A673 (cell line): ENCODE measurements around the gene MINDY4. TPM values are rescaled to one million over a fixed set of nuclear protein-coding genes. Genes with fewer than 3 reads are reported as not detected.

ENCODE experiments used
- BruUV-seq: library from RNA; stranded (reverse); fragments of 400-500 nt; replicated peaks from 2 replicates; lab custom pipeline; 2021; lab: Mats Ljungman, UMichigan
- CTCF ChIA-PET: fragments of 300-600 bp; sonication (Branson Sonifier 250); formaldehyde crosslinking; loops from one replicate; lab custom pipeline; 2022; ENCODE audit warnings: antibody characterized with exemption; lab: Charles Lee
- POLR2A ChIA-PET: fragments of 300-600 bp; sonication (Branson Sonifier 250); formaldehyde crosslinking; loops from one replicate; lab custom pipeline; 2022; ENCODE audit warnings: antibody characterized with exemption; ENCODE audit not compliant: low non-redundant PET; lab: Charles Lee
- DNase-seq: peaks from one replicate; pipeline ENCODE4 v3.0.0-alpha.2; 2015; ENCODE audit warnings: low spot score
- H3K27ac ChIP-seq: fragments of 200-600 bp; sonication (generic); 2 replicates; pipeline ENCODE4 v1.5.1; 2016; ENCODE audit warnings: mixed run types, low read depth, mild to moderate bottlenecking, mixed read lengths, antibody characterized with exemption, low read length; ENCODE audit not compliant: poor library complexity, severe bottlenecking
- H3K27me3 ChIP-seq: fragments of 200-600 bp; sonication (generic); replicated peaks from 2 replicates; pipeline ENCODE4 v1.6.1; 2017; ENCODE audit warnings: mixed run types, low read depth, mild to moderate bottlenecking, mixed read lengths, antibody characterized with exemption, low read length; ENCODE audit not compliant: insufficient read depth, poor library complexity
- H3K36me3 ChIP-seq: fragments of 200-600 bp; sonication (generic); 2 replicates; pipeline ENCODE4 v1.6.1; 2016; ENCODE audit warnings: mixed run types, mild to moderate bottlenecking, mixed read lengths, antibody characterized with exemption, low read length; ENCODE audit not compliant: insufficient read depth, poor library complexity, severe bottlenecking
- H3K4me1 ChIP-seq: fragments of 200-600 bp; sonication (generic); 2 replicates; pipeline ENCODE4 v1.6.1; 2017; ENCODE audit warnings: mixed run types, mild to moderate bottlenecking, mixed read lengths, antibody characterized with exemption, low read length; ENCODE audit not compliant: insufficient read depth, poor library complexity, severe bottlenecking
- H3K4me3 ChIP-seq: fragments of 200-600 bp; sonication (generic); 2 replicates; pipeline ENCODE4 v1.5.1; 2016; ENCODE audit warnings: low read depth, mixed run types, mild to moderate bottlenecking, mixed read lengths, low read length; ENCODE audit not compliant: poor library complexity, severe bottlenecking
- H3K9me3 ChIP-seq: fragments of 200-600 bp; sonication (generic); 2 replicates; pipeline ENCODE4 v1.6.1; 2016; ENCODE audit warnings: mixed run types, low read depth, mild to moderate bottlenecking, mixed read lengths, antibody characterized with exemption, low read length; ENCODE audit not compliant: poor library complexity, severe bottlenecking
- CTCF ChIP-seq: fragments of 300-800, 200-600 bp; sonication (generic); conservative IDR thresholded peaks from 2 replicates; pipeline ENCODE4 v1.5.1; 2017; ENCODE audit warnings: low read depth, mild to moderate bottlenecking, antibody characterized with exemption, low read length, moderate library complexity, mixed read lengths
- EZH2 ChIP-seq: fragments of 200-600 bp; sonication (generic); IDR thresholded peaks from 2 replicates; pipeline ENCODE4 v1.6.1; 2017; ENCODE audit warnings: borderline replicate concordance, low read depth, mild to moderate bottlenecking, mixed read lengths, antibody characterized with exemption, low read length; ENCODE audit not compliant: poor library complexity, severe bottlenecking
- intact Hi-C: fragments of 100-400 bp; cut with micrococcal nuclease; formaldehyde crosslinking; loops from one replicate; pipeline ENCODE4 v1.10.0; 2022; ENCODE audit not compliant: unreplicated experiment
- total RNA-seq: library from RNA; stranded (reverse); gene quantifications from 2 replicates; pipeline ENCODE4 v1.2.3, GENCODE V29; 2021

MINDY4 gene
- total RNA-seq, 1 experiment from 2014 or later: 3.8 TPM

GRCh38 chr7:30906515-30907240 lies 135.5 kb downstream of the MINDY4 start:
- ChIA-PET CTCF (no interaction called here), POLR2A (no interaction called here)
- Histone ChIP-seq H3K36me3 (no peaks in the 10 kb centered on the region), H3K27ac (no peak overlapping the region), H3K9me3 (no peaks in the 10 kb centered on the region), H3K4me1 (no peaks in the 10 kb centered on the region), H3K4me3 (no peak overlapping the region), H3K27me3 (no peaks in the 10 kb centered on the region)
- DNase-seq: no peak
- no peak for TF ChIP-seq CTCF
- no peak for TF ChIP-seq EZH2
- no TSS peak for BruUV-seq
- intact Hi-C loops: no loop called here

DNA sequence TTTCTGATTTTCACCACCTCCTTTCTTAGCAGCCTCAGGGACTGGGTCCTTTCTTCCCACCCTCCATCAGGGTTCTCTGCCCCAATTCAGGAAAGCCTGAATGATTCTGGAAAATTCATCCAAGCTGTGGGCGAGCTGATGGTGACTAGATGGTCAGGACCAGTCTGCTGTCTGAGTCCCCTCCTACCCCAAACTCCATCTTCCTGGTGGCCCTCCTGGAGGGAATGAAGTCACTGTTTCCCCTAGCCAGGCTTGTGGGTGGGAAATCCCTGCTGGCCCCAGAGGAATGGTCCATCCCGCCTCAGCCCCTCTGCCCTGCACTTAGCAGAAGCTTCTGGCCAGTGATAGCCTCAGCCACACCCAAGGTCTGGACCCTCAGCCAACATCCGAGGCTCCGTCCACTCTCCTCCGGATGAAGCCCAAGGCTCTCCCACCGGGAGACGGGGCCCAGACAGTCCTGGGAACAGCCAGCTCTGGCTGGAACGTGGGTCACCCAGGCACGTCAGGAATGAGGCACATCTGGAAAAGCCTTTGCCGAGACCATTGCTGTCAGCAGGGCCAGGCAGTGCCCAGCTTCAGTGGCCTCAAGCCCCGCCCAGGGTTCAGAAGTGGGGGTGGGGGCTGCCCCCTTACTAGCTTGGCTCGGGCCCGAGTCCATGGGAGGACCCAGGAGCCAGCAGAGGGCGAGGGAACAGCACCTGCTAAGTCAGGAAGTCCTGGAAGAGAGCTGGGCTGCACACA lies 136.5 kb downstream of the MINDY4 start:
- no peak for DNase-seq
- H3K9me3 ChIP-seq: no peaks in the 10 kb centered on the region
- no peak for TF ChIP-seq EZH2
- TF ChIP-seq CTCF: no peak
- no peaks in the 10 kb centered on the region for H3K27me3 ChIP-seq
- H3K27ac ChIP-seq: no peak overlapping the region
- H3K4me1 ChIP-seq: no peaks in the 10 kb centered on the region
- ChIA-PET POLR2A (no interaction called here), CTCF (no interaction called here)
- no peak overlapping the region for H3K4me3 ChIP-seq
- no peaks in the 10 kb centered on the region for H3K36me3 ChIP-seq
- intact Hi-C loops: no loop called here
- no TSS peak for BruUV-seq

DNA sequence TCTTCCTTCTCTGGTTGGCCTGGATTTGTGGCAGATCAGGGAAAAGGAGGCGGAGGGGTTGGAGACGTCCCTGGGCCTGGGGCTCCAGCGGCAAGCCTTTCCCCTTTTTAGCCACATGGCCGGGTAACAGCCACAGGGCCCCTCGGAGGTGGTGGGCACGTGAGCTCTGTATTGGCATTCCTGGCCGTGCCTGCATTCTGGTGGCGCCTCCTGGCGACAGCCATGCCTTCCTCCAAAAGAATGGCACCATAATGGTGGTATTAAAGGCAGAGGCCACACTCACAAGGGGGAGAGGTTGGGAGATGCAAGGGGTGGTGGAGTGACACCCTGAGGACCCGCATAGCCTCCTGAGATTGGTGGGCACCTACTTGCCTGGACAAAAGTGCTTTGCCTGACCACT lies 137.5 kb downstream of the MINDY4 start:
- no peaks in the 10 kb centered on the region for H3K27me3 ChIP-seq
- POLR2A ChIA-PET: no interaction called here
- no peak overlapping the region for H3K4me3 ChIP-seq
- intact Hi-C loops: no loop called here
- no TSS peak for BruUV-seq
- H3K27ac ChIP-seq: no peak overlapping the region
- no peaks in the 10 kb centered on the region for H3K4me1 ChIP-seq
- peak; percentile 14 for DNase-seq
- H3K9me3 ChIP-seq: no peaks in the 10 kb centered on the region
- no peak for TF ChIP-seq EZH2
- peak; percentile 47 for TF ChIP-seq CTCF
- no peaks in the 10 kb centered on the region for H3K36me3 ChIP-seq
- CTCF ChIA-PET: no interaction called here
